ENCODE results near the gene KRT23.
"Not testable (repeated sequence)": the region's sequence is repeated elsewhere in the genome, so short reads cannot be mapped to it uniquely, and the experiment has no call there.

Gene KRT23

GRCh38 chr17:40949418-40949817 is 12.0 kb upstream of the KRT23 start:
- DNase-seq: no peak

GRCh38 chr17:40947929-40948328 is 10.5 kb upstream of the KRT23 start:
- no peak for DNase-seq

DNA sequence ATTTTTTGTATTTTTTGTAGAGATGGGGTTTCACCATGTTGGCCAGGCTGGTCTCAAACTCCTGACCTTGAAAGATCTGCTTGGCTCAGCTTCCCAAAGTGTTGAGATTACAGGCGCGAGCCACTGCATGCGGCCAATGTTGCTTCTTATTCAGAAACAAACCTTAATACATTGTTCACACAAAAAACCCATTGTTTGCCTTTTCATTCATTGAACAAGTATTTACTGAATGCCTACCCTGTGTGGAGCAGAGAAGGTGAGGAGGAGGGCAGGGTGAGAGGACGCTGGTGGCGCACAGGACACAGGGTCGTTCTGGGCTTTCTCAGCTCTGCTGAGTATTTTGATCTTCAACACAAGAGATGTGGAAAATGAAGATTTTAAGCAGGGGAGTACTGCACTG is 8.0 kb upstream of the KRT23 start:
- no peak for DNase-seq

- no peak for DNase-seq
Observed at GRCh38 chr17:40944531-40944930, 7.1 kb upstream of the KRT23 start.

- DNase-seq: no peak
Observed at GRCh38 chr17:40942553-40942952, 5.1 kb upstream of the KRT23 start.

- DNase-seq: no peak
Observed at GRCh38 chr17:40940266-40940665, 2.8 kb upstream of the KRT23 start.

- DNase-seq: no peak
Observed at GRCh38 chr17:40938981-40939380, 1.5 kb upstream of the KRT23 start.

DNA sequence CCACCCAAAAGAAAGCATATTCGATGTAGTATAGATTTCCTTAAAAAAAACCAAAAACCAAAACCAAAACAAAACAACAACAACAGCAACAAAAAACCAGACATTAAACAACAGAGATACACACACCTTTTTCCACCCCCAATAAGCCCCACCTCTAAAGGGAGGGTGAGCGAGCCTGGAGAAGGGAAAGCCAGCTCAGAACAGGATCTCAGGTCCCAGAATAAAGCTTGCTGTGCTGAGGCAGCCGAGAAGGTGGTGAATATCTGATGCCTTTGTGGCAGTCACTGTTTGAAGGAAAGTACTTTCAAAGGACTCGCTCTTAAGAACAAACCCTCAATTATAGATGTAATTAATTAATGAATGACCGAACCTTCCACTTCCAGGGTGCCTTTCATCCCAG is 470 bp downstream of the KRT23 start:
- DNase-seq: no peak

DNA sequence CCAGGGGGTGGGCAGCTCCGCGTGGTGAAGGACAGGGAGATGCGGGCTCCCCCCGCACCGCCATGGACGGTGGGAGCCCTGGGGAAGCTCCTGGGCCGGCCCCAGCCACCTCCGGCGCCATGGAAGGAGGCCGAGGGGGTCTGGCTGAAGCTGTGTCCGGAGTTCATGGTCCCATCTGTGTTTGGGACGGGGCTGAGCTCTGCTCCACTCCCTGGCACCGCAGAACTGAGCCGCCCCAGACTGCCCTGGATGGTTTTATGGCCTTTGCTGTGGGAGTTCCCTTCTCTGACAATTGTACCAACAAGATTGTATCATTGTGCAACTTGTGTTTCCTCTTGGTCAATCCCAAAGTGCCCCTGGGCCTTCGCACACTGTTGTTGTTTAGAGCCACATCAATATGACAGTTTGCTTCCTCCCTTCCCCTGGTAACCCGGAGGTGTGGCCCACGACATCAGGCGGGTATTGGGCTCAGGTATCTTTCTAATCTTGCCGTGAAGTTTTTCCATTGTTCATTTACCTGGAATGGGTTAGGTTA is 942 bp downstream of the KRT23 start:
- DNase-seq: no peak

DNA sequence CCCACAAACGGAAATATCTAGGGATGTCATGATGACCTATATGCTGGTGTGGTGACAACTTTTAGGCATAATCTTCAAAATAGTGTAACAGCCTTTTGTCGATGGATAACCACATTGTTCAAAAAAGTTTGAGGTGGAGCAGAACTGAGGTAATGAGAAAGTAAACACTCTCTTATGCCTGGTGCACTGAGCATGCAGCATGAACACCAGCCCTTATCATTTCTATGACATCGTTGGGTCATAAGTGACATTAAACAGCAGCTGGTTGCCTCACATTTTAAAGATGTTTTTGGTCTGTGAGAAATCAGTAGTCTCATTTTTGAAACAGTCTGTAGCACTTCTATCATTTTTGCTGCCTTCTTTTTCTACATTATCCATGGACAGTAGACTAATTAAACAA is 1.8 kb downstream of the KRT23 start:
- no peak for DNase-seq

DNA sequence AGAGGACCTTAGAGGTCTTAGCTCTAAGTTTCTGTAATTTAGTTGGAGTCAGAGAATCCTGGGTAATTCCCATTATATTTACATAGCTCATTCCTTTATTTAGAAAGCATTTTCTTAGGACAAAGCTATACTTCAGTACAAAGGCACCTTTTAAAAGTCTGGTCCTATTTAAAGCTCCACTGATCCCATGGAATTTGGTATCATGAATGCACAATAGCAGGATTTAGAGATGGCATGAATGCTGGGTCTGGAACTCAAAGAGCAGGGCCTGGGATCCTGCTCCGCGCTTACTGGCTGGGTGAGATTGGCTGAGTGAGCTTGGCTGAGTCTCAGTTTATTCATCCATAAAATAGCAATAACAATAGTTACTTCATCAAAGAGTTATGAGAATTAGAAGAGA is 4.8 kb downstream of the KRT23 start:
- no peak for DNase-seq

- DNase-seq: no peak
Observed at GRCh38 chr17:40931311-40931710, 6.1 kb downstream of the KRT23 start.

- no peak for DNase-seq
Observed at GRCh38 chr17:40926341-40926740, 11.1 kb downstream of the KRT23 start.

DNA sequence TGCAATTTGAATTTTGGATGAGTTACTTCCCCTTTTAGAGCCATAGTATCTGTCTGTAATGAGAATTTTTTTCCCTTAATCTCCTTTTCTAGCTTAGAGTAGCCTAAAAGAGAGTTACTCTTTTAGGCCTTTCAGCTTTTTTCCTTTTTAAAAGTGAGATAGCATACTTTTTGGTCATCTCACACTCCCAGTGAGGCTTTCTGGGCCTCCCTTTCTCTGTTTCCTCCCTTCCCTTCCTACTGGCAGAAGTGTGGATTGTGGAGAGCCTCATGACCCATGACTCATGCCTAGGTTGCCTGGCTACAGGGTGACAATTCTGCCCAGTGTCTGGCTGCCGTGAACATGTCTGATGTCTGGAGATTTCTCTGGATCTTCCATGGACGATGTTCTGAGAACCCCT is 15.2 kb downstream of the KRT23 start:
- DNase-seq: no peak

GRCh38 chr17:40921026-40921425 is 16.4 kb downstream of the KRT23 start:
- no peak for DNase-seq

DNA sequence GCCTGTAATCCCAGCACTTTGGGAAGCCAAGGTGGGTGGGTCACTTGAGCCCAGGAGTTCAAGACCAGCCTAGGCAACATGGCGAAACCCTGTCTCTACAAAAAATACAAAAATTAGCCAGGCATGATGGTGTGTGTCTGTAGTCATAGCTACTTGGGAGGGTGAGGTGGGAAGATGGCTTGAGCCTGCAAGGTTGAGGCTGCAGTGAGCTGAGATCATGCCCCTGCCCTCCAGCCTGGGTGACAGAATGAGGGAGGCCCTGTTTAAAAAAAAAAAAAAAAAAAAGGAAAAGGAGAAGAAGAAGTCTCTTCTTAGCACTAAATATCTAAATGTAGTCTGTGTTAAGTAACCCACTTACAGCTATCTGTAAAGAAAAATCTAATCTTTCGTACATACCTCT is 20.3 kb downstream of the KRT23 start:
- not testable (repeated sequence) for DNase-seq

DNA sequence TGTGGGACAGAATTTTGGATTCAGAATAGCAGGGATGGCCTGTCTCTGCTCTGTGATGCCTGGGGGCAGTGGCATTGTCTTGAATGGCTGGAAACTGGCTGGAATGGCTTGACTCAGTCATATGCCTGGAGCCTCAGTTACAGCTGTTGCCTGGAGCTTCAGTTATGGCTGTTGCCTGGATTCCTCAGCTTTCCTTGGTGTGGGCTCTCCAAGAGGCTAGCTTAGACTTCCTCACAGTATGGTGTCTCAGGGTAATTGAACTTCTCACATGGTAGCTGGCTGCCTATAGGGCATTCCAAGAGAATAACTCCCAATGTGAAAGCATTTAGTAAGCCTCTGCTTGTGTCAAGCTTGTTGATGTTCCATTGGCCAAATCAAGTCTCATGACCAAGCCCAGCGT is 21.1 kb downstream of the KRT23 start:
- no peak for DNase-seq

GRCh38 chr17:40915721-40916256 is 21.7 kb downstream of the KRT23 start:
- DNase-seq: no peak

- DNase-seq: no peak
Observed at GRCh38 chr17:40915199-40915661, 22.2 kb downstream of the KRT23 start.

GRCh38 chr17:40914075-40914855 is 23.2 kb downstream of the KRT23 start:
- DNase-seq: no peak

DNA sequence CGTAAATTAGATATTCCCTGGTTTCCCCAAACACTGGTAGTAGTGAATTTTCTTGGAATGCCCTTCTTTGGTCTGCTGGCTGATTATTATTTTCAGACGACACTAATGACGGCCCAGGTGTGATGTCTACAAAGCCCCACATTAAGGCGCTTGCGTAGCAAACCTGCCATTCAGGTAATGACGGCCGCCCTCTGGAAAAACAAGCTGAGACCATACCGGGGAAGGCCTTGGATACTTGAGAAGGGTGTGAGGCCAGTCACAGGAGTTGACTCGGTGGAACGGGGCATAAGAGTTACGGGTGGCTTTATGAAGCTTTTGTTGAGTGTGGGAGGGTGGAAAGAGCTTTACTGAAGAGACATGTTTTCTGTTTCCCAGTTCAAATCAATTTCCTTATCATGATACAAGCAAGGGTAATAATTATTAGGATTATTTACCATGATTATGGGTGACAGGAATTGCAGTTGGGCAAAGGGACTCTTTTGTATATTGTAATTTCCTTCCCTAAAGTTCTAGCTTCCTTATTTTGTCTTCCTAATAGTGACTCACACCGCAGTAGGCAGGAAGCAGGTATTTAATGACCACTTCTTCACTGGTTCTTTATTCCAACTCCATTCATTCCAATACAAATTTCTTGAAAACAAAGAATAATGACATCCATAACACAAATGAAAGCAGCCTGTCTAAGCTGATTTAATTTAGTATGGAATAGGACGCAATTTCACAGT is 24.8 kb downstream of the KRT23 start:
- DNase-seq: no peak

- DNase-seq: no peak
Observed at GRCh38 chr17:40910441-40910841, 27.0 kb downstream of the KRT23 start.

DNA sequence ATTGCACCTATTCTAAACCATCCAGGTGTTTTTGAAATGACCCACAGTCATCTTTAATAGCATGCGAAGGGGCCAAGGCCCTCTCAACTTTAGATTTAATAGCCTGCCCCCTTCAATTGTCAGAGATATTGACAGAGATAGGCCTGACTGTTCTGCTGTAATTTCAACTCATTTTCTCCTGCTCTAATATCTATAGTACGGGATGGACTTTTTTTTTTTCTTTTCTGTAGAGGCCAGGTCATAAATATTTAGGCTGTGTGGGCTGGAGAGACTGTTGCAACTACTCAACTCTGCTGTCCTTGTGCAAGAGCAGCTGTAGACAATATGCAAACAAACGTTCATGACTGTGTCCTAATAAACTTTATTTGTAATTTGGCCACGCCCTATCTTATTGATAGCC is 27.7 kb downstream of the KRT23 start:
- DNase-seq: no peak

GRCh38 chr17:40909351-40909750 is 28.1 kb downstream of the KRT23 start:
- peak; percentile 5 to 68 for DNase-seq
